ENCODE data around the gene BANP. TPM values are rescaled to one million over a fixed set of nuclear protein-coding genes. Genes with fewer than 3 reads are reported as not detected.

BANP gene
- total and polyA plus RNA-seq, 3 donors from 2014 or later = 25.3 to 60.2 (median 55.9) TPM

DNA sequence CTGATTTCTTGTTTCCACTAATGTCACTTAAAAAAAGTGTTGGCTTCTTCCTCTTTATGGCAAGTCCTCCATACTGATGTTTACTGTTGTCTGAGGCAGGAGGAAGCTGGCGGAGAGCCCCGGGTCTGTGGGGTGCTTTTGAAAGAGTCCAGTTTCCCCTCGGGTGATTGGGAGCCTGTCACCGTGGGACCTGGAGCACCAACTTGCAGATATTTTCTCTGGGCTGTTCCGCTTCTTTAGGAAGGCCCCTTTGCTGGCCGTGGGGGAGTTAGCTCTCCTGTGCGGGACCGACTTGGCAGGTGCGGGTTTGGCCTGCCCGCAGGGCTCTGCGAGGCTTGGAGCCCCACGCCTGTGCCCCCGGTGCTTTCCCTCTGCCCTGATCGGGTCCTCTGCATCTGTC, 3.1 kb downstream of the BANP start:
- no peak for TF ChIP-seq POLR2A (IDR thresholded peaks at IDR 0.05)
- TF ChIP-seq CTCF (IDR thresholded peaks at IDR 0.05) = no peak
- intact Hi-C loops (cut with DNase I; ENCODE audit: low total_unique reads) = no loop called here
- peaks cover 18% of the 10 kb centered on the region for H3K4me1 ChIP-seq
- no peak overlapping the region for H3K4me3 ChIP-seq
- no peak for DNase-seq
- H3K36me3 ChIP-seq (ENCODE audit: low read depth, missing control alignments) = no peaks in the 10 kb centered on the region
- 76% methylated on average over 14 of the region's 14 CpGs for WGBS, 2 donors
- H3K27ac ChIP-seq = peak overlapping the region; percentile 10 to 44
- no peaks in the 10 kb centered on the region for H3K27me3 ChIP-seq
- H3K9me3 ChIP-seq = no peaks in the 10 kb centered on the region

DNA sequence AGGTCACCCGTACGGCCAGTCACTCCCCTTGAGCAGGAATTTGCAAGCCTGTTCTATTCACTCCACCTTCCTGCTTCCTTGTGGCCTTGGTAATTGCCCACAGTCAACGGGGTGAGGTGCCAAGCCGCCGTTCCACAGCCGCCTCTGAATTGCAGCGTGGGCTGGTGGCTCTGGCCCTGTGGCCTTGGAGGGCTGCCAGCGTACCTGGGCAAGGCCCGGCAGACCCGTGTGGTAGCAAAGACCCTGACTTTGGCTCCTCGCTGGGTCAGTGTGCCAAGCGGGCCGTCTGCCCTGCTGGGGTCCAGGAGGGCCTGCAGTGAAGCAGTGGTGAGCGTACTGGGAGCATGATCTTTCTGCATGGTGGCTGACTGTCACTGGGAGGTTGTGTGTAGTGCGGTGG, 3.6 kb downstream of the BANP start:
- peaks cover 18% of the 10 kb centered on the region for H3K4me1 ChIP-seq
- no peaks in the 10 kb centered on the region for H3K9me3 ChIP-seq
- H3K36me3 ChIP-seq (ENCODE audit: low read depth, missing control alignments) = no peaks in the 10 kb centered on the region
- TF ChIP-seq POLR2A (IDR thresholded peaks at IDR 0.05) (no peak), CTCF (IDR thresholded peaks at IDR 0.05) (no peak)
- H3K27ac ChIP-seq = peak overlapping the region in 1 of 2 donors; percentile 44
- intact Hi-C loops (cut with DNase I; ENCODE audit: low total_unique reads) = no loop called here
- H3K4me3 ChIP-seq = no peak overlapping the region
- no peak for DNase-seq
- WGBS, 2 donors = 71% methylated on average over 8 to 12 of the region's 15 CpGs
- H3K27me3 ChIP-seq = no peaks in the 10 kb centered on the region

GRCh38 chr16:87955302-87956097, 4.3 kb downstream of the BANP start:
- H3K9me3 ChIP-seq = no peaks in the 10 kb centered on the region
- intact Hi-C loops (cut with DNase I; ENCODE audit: low total_unique reads) = no loop called here
- no peaks in the 10 kb centered on the region for H3K27me3 ChIP-seq
- H3K4me1 ChIP-seq = peaks cover 18% of the 10 kb centered on the region
- peak overlapping the region in 1 of 2 donors; percentile 44 for H3K27ac ChIP-seq
- TF ChIP-seq CTCF (IDR thresholded peaks at IDR 0.05) (no peak), POLR2A (IDR thresholded peaks at IDR 0.05) (no peak)
- DNase-seq = no peak
- WGBS, 2 donors = 83 to 88% methylated on average over 16 to 18 of the region's 18 CpGs
- no peak overlapping the region for H3K4me3 ChIP-seq
- H3K36me3 ChIP-seq (ENCODE audit: low read depth, missing control alignments) = no peaks in the 10 kb centered on the region

- 77 to 85% methylated on average over 3 of the region's 3 CpGs for WGBS, 2 donors
- Histone ChIP-seq H3K4me1 (peaks cover 18% of the 10 kb centered on the region), H3K4me3 (no peak overlapping the region), H3K27ac (peak overlapping the region in 1 of 2 donors; percentile 5), H3K27me3 (no peaks in the 10 kb centered on the region), H3K9me3 (no peaks in the 10 kb centered on the region), H3K36me3 (ENCODE audit: low read depth, missing control alignments) (no peaks in the 10 kb centered on the region)
- no peak for TF ChIP-seq CTCF (IDR thresholded peaks at IDR 0.05)
- no peak for TF ChIP-seq POLR2A (IDR thresholded peaks at IDR 0.05)
- DNase-seq = no peak
- intact Hi-C loops (cut with DNase I; ENCODE audit: low total_unique reads) = no loop called here
Observed at GRCh38 chr16:87956098-87956364, 4.8 kb downstream of the BANP start.
